Fibroblast of upper back skin (primary cell): ENCODE measurements around the gene PIGV.
A peak's percentile ranks its signal among the peaks of the same experiment; 100 is the strongest.

Experiments
- DNase-seq: peaks from one replicate; pipeline ENCODE4 v3.0.0-alpha.2; 2013

The PIGV gene

DNA sequence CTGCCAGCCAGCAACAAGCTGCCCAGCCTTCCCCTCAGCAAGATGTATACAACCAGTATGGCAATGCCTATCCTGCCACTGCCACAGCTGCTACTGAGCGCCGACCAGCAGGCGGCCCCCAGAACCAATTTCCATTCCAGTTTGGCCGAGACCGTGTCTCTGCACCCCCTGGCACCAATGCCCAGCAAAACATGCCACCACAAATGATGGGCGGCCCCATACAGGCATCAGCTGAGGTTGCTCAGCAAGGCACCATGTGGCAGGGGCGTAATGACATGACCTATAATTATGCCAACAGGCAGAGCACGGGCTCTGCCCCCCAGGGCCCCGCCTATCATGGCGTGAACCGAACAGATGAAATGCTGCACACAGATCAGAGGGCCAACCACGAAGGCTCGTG lies 13.3 kb upstream of the PIGV start:
- no peak for DNase-seq

DNA sequence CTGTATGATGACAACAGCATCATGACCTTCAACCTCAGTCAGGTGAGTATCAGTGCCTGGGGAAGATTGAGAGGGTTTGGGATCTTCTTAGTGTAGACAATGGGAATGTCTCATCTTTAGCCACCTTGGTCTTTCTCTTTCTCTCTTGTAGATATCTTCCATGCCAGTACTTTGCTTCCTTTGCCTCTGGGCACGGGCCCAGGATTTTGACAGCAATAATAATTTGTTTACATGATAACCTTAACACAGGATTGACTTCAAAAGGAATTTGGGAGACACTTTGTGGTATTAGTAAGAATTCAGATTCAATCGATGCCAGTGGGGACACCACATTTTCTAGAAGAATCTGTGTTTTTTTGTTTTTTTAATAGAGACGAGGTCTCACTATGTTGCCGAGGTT lies 12.1 kb upstream of the PIGV start:
- DNase-seq, result no peak

DNA sequence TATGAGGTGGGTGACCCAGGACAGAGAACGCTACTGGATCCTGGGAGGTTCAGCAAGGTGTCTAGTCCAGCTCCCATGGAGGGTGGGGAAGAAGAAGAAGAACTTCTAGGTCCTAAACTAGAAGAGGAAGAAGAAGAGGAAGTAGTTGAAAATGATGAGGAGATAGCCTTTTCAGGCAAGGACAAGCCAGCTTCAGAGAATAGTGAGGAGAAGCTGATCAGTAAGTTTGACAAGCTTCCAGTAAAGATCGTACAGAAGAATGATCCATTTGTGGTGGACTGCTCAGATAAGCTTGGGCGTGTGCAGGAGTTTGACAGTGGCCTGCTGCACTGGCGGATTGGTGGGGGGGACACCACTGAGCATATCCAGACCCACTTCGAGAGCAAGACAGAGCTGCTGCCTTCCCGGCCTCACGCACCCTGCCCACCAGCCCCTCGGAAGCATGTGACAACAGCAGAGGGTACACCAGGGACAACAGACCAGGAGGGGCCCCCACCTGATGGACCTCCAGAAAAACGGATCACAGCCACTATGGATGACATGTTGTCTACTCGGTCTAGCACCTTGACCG lies 8.6 kb upstream of the PIGV start:
- no peak for DNase-seq

DNA sequence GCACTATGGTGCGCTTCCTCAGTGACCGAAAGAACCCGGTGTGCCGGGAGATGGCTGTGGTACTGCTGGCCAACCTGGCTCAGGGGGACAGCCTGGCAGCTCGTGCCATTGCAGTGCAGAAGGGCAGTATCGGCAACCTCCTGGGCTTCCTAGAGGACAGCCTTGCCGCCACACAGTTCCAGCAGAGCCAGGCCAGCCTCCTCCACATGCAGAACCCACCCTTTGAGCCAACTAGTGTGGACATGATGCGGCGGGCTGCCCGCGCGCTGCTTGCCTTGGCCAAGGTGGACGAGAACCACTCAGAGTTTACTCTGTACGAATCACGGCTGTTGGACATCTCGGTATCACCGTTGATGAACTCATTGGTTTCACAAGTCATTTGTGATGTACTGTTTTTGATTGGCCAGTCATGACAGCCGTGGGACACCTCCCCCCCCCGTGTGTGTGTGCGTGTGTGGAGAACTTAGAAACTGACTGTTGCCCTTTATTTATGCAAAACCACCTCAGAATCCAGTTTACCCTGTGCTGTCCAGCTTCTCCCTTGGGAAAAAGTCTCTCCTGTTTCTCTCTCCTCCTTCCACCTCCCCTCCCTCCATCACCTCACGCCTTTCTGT lies 7.3 kb upstream of the PIGV start:
- no peak for DNase-seq

DNA sequence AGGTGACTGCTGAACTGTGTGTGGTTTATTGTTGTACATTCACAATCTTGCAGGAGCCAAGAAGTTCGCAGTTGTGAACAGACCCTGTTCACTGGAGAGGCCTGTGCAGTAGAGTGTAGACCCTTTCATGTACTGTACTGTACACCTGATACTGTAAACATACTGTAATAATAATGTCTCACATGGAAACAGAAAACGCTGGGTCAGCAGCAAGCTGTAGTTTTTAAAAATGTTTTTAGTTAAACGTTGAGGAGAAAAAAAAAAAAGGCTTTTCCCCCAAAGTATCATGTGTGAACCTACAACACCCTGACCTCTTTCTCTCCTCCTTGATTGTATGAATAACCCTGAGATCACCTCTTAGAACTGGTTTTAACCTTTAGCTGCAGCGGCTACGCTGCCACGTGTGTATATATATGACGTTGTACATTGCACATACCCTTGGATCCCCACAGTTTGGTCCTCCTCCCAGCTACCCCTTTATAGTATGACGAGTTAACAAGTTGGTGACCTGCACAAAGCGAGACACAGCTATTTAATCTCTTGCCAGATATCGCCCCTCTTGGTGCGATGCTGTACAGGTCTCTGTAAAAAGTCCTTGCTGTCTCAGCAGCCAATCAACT lies 6.4 kb upstream of the PIGV start:
- no peak for DNase-seq

DNA sequence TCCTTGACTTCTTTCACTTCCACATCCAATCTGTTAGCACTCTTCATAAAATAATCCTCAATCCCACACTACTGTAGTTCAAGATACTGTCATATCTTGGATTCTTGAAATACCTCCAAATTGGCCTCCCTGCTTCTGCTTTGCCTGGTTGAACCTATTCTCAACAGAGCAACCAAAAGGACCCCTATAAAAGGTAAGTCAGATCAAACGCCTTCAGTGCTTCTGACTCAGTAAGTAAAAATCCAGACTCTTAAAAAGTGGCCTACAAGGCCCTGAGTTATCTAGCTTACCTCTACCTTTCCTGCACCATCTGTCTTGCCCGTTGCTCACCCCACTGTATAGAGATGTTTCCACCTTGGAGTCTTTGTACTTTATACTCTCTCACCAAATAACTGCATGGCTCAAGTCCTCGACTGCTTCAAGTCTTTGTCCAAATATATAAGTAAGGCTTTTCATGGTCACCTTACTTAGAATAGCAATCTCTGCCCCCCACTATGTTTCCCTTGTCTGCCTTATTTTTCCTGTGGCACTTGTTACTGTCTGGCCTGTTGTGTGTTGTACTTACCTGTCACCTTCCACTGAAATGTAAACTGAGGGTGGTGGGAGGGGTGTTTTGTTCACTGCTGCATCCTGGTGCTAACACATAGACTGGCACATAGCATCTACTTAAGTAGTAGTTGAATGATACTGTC lies 5.1 kb upstream of the PIGV start:
- DNase-seq, result no peak

DNA sequence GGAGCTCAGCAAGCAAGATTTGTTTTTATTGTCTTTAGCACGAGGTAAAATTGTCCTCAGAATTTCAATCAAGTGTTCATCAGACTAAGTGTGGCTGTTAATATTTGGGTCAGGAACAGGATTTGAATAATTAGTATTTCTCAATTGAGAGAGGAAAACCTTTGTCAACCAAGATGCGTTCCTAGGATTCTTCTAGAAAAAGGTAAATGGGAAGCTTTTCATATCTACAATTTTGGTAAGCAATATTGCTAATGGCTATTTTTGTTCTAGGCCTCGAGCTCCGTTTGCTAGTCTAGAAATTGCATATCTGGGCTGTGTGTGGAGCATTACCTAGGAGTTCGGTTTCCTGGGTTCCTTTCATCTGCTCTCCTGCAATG lies 4.1 kb upstream of the PIGV start:
- no peak for DNase-seq

DNA sequence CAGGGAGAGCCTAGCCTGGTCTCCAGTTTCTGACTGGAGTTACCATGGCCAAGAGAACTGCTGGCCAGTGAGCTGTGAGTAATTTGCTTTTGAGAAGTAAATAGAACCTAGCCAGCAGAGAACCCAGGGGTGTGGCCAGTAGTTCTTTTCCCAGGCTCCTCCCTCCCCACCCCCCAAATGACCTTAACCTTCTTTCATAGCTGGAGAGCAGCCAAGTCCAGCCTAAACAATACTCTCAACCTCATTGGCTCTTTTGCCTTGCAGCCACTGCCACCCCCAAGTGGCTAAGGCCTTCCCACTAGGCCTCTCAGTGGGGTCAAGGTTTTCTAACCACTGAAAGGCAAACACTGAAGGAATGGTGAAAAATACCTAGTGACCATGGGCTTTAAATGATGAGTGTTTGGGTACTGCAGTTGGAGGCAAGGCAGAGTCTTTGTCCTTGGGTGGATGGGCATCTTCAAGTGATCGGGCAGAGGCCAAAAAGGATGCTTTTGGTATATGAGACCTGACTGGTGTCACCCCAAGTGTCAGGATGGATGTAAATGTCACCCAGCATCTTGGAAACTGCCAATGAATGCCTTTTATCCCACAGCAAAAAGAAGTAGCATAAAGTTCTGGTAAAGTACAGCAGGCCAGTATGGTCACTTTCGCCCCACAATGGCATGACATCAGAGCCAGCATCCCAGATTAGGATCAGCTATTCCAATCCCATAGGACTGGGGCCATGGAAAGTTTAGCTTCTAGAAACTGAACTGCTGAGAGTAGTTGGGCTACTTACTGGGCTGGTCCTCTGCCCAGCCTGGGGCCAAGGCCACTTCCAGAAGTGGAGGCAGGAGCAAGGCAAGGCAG lies 3.5 kb upstream of the PIGV start:
- DNase-seq, result peak; percentile 57

DNA sequence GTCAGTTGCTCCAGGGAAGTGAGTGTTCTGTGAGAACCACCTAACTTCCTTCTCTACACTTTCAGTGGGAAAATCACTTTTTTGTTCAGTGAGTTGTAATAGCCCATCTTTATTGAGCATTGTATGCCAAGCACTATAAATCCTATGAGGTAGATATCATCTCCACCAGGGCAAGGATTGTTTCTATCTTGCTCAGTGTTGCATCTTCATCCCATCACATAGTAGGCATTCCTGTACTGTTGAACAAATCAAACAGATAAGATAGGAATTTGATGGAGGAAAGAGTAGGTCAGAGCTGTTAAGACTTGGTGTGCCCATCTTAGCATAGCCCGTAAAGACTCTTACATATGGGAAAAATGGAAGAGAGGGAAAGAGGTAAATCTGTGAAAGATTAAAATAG lies 2.9 kb upstream of the PIGV start:
- peak; percentile 19 for DNase-seq

DNA sequence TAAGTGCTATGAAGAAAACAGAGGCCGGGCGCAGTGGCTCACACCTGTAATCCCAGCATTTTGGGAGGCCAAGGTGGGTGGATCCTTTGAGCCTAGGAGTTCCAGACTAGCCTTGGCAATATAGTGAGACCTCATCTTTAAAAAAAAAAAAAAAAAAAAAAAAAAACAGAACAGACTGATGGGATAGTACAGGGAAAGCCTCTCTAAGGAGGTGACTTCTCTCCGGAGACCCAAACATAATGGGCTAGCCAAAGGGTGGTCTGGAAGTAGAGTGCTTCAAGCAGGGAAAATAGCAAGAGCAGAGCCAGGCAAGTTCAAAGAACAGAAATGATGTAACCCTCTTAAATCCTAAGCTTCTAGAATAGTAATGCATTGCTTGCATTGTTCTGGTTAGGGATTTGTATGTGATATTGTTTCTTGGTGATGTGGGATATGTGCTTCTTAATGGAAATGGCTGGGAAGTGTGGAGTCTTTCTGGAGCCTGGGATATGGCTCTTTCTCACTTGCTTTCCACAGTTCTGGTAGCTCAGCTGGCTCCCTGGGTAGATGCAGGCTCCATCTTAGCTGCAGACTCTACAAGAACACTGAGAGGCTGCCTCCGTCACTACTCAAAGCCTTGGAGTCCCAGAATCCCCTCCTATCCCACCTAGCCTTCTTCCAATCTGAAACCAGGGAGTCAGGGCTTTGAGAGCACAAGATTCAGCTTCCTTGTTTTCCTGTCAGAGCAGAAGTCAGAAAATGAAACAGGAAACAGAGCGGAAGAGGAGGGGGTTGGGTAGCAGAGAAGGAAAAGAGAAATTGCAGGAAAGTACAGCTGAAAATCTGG lies 1.9 kb upstream of the PIGV start:
- peak; percentile 80 for DNase-seq

DNA sequence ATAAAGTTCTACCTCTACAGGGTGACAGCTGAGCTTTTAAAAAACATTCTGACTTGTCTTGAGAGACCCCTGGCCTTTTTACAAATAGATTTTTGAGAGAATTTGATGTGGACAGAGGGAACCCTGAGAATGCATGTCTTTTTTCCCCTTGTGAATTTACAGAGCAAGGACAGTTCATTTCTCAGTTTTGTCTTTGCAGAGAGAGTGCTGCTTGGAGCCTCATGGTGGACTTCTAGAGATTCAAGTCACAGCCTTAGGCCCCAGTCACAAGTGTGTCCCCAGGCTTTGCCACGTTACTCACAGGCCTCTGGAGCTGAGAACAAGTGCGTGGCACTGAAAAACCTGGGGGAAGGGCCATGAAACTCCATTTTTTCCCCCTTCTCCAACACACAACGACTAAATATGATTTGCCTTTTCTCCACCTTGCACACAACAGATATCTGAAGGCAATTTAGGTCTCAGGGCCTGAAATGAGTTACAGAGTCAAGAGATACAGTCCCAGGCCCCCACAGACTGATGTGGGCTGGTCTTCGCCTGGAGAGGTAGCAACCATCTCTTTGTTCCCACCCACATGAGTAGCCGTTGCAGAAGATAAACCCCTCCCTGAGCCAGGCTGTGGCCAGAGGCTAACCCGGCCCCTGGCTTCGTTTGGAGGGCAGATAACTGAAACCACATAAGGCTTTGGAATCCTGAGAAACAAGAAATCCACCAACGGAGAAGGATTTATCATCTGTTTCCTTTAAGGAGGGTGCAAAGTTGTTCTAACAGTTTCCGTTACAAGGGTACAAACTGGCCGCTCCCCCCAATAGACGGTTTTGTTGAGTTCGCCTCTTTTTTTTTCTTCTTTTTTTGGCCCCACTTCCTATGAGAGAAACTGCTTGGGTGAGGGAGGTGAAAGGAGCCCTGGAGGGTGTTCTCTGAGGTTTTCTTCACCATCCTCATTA lies 1.0 kb upstream of the PIGV start:
- peak; percentile 88 for DNase-seq

DNA sequence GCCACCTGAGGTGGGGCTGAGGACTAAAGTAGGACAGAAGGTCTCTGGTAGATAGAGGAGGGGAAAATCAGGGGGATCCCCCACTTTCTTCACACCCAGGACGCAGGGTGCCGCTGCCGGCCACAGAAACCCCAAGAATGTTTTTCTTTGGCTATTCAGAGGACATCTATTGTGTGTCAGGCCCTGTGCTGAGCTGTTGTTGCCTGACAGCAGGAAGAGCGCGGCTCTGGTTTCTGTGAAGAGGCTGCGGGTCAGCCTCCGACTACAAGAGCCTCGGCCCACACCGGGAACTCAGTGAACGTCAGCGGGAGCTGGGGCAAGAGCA lies 407 bp upstream of the PIGV start:
- DNase-seq, result peak; percentile 38

DNA sequence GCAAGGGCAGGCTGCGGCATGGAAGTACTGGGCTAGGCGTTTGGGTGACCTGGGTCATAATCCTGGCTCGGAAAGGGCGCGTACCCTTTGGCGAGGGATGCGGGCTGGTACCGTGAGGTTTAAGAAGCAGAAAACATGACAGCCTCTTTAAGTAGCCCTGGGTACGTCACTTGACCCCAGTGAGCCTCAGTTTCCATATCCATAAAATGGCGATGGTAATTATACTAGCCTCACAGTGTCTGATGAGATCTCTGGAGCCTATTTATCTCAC lies 700 bp downstream of the PIGV start:
- no peak for DNase-seq

DNA sequence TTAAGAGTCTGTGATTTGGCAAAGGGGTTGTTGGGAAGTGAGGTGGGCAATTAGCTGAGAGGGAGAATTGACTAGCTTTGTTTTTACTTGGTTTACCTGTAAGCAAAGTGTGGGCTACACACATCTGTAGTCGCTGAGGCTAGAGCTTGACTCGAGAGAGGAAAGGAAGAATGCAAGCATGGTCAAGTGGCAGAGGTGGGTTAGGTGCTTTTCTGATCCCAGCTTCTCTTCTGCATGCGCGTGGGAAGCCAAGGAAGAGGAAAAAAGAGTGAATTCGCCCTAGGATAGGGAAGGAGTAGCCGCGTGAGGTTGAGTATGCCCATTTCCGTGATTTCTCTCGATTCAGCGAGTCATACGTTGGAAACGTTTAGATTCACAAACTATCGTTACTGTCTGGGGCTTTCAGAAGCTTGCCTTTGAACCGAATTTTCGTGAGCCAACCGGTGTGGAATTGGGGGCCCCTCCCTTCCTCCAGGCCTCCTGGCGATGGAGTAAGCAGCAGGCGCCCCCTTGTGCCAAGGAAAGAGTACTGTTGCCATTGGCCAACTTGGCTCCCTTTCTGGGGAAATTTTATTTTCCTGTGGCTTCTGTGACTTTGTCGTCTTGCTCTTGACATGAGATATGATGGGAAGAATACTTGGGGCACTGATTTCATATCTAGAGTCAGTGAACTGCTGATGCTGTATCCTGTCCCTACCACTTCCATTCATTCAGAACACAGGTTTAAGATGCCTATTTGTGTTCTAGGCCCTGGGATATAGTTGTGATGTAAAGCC lies 1.3 kb downstream of the PIGV start:
- DNase-seq, result peak; percentile 87

DNA sequence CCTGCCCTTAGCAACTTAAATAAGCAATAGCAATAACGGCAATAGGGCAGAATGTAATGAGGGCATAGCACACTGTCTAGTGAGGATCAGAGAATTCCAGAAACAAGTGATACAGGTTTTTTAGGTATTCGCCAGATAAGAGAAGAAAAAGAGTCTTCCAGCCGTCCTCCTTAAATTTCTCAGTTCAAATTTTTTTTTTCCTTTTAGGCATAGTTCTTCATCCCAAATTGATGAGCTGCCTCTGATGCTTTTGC lies 1.8 kb downstream of the PIGV start:
- no peak for DNase-seq

DNA sequence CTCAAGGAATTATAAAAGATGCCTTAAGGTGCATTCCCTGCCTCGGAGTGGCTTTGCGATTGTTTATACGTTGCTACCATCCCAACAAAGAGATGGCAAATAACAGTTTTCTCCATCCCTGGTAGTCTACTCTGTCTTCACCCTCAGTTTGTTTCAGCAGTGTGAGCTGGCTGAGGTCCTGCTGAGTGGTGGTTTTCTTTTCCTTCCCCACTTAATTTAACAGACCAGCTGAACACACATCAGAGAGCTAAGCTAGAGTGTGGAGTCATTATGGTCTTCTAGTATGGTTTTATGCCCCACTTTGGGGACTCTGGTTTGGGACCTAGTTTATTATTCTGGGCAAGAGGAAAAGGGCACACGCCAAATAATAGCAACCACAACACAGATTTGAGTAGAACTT lies 2.2 kb downstream of the PIGV start:
- no peak for DNase-seq

DNA sequence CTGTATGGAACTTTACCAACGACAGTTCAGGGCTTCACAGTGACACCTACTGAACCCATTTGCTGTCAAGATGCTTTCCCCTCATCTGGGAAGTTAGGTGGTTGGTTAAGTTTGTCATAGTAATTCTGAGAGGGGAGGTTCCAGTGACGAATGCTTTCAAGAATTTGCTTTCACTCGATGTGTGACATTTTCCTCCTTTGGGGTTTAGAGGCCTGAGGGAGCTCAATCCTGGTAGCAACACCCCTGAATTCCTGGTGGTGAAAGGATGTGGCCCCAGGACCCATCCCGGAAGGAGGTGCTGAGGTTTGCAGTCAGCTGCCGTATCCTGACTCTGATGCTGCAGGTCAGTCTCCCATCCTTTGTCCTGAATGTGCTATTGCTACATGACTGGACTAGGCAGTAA lies 2.8 kb downstream of the PIGV start:
- no peak for DNase-seq

DNA sequence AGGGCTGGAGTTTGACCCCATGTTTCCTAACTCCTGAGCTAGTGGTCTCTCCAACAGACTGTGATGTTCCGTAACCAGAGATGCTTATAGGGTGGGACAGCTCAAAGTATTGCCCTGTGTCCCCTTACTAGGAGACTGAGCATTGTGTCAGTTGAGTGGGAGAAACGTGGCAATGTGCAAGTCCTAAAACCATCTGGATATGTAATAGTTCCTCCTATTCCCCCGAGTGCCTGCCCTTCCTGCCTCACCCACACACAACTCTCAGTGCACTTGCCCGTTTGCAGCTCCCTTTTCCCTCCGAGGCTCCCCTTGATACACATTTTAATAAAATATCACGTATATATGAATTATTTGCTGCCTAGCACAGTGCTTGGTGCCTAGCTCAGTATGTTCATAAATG lies 3.4 kb downstream of the PIGV start:
- no peak for DNase-seq

DNA sequence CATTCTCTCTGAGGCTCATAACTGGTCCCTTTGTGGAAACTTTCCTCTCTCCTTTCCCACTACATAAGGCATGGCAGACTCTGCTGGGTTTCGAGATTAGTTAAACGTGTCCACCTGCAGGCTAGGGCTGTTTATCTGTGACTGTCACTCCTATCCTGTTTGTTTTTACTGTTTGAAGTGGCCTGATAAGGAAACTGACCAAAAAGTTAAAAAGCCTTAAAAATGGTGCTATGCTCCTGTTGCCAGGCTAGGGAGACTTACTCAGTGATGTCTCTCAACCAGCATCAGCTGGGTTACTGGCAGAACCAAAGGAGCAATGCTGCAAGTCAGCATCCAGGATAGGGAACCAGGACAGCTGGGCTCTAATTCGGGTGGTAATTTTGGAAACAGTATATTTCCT lies 3.9 kb downstream of the PIGV start:
- no peak for DNase-seq

DNA sequence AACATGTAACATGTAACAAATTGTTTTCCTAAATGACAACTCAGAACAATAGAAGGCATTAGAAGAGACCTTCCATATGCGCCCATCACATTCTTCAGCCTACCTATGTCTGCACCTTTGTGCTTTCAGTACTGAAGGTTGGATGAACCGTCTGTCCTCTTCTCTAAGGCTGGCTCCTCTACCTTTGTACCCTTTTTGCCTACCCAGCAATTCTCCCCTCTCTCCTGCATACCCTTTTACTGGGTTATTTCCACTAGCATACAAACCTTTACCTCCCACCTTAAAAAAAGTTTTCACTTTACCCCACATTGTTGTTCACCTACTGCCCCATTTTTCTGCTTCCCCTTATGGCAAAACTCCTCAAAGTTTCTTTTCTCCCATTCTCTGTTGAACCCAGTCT lies 5.2 kb downstream of the PIGV start:
- no peak for DNase-seq

DNA sequence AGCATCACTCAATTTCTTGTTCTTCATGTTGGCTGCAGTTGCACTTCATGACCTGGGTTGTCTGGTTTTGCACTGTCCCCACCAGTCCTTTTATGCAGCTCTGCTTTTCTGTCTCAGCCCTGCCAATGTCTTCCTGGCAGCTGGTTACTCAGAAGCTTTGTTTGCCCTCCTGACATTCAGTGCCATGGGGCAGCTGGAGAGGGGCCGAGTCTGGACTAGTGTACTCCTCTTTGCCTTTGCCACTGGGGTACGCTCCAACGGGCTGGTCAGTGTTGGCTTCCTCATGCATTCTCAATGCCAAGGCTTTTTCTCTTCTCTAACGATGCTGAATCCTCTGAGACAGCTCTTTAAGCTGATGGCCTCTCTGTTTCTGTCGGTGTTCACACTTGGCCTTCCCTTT lies 6.6 kb downstream of the PIGV start:
- no peak for DNase-seq
